ENCODE measurements around the gene RBM42.

RBM42 gene

GRCh38 chr19:35643255-35644205, 14.7 kb downstream of the RBM42 start:
- no peaks in the 10 kb centered on the region for H3K27me3 ChIP-seq (ENCODE audit: control insufficient read depth in 1 of 2, insufficient read depth in 1 of 2, low read length in 2 of 2)
- peak overlapping the region; percentile 70 for H4K91ac ChIP-seq (ENCODE audit: low read length)
- peak overlapping the region; percentile 73 to 86 for H3K4me3 ChIP-seq (ENCODE audit: insufficient read depth in 1 of 2, low read depth in 1 of 2, low read length in 2 of 2)
- peak overlapping the region; percentile 93 for H3K27ac ChIP-seq (ENCODE audit: low read length, poor library complexity, severe bottlenecking)
- no peaks in the 10 kb centered on the region for H3K9me3 ChIP-seq (ENCODE audit: control insufficient read depth, low read length)
- H2AK5ac ChIP-seq (ENCODE audit: low read length, severe bottlenecking), result no peak overlapping the region
- peak overlapping the region; percentile 83 for H3K4me2 ChIP-seq (ENCODE audit: low read length, poor library complexity, severe bottlenecking)
- H3K4me1 ChIP-seq (ENCODE audit: control insufficient read depth, insufficient read depth, low read depth, low read length), result peaks cover 22% of the 10 kb centered on the region
- peak overlapping the region; percentile 95 to 96 for H3K18ac ChIP-seq (ENCODE audit: low read depth in 1 of 2, low read length in 2 of 2)
- peak overlapping the region; percentile 86 for H2BK120ac ChIP-seq (ENCODE audit: low read depth, low read length)
- peak overlapping the region; percentile 83 for H2AFZ ChIP-seq (ENCODE audit: low read depth, low read length)
- peak overlapping the region; percentile 61 to 75 for H2BK12ac ChIP-seq (ENCODE audit: low read length in 2 of 2)
- H3K36me3 ChIP-seq (ENCODE audit: control insufficient read depth in 1 of 2, insufficient read depth in 2 of 2, low read depth in 1 of 2, low read length in 2 of 2), result peaks cover 0 to under 1% of the 10 kb centered on the region in 2 experiments
- H2BK5ac ChIP-seq (ENCODE audit: low read depth, low read length, poor library complexity, severe bottlenecking), result no peak overlapping the region
- peak overlapping the region; percentile 88 for H4K8ac ChIP-seq (ENCODE audit: low read length)
- H3K4ac ChIP-seq (ENCODE audit: low read depth in 1 of 2, low read length in 2 of 2), result peak overlapping the region in 1 of 2 experiments; percentile 81
- H3K14ac ChIP-seq (ENCODE audit: low read length in 2 of 2), result peak overlapping the region in 1 of 2 experiments; percentile 66
- DNase-seq, result peak; percentile 88
- H3K9ac ChIP-seq (ENCODE audit: low read length), result peak overlapping the region; percentile 78
- under 1% methylated on average over 68 of the region's 69 CpGs for WGBS
- peaks cover 1% of the 10 kb centered on the region for H3K79me1 ChIP-seq (replicated peaks; ENCODE audit: low read length, poor library complexity, severe bottlenecking)
- peak overlapping the region; percentile 84 for H2BK15ac ChIP-seq (ENCODE audit: low read depth, poor library complexity, severe bottlenecking)
- H3K23ac ChIP-seq (ENCODE audit: low read length in 2 of 2), result no peak overlapping the region

GRCh38 chr19:35644206-35644986, 15.6 kb downstream of the RBM42 start:
- WGBS, result 1% methylated on average over 60 of the region's 60 CpGs

GRCh38 chr19:35644987-35645679, 16.3 kb downstream of the RBM42 start:
- no peak overlapping the region for H4K91ac ChIP-seq (ENCODE audit: low read length)
- WGBS, result 15% methylated on average over 20 of the region's 20 CpGs

More at GRCh38 chr19:35644206-35644986, 15.6 kb downstream of the RBM42 start:
- H3K27me3 ChIP-seq (ENCODE audit: control insufficient read depth in 1 of 2, insufficient read depth in 1 of 2, low read length in 2 of 2), result no peaks in the 10 kb centered on the region
- H3K18ac ChIP-seq (ENCODE audit: low read depth in 1 of 2, low read length in 2 of 2), result peak overlapping the region; percentile 80 to 88
- H4K8ac ChIP-seq (ENCODE audit: low read length), result peak overlapping the region; percentile 71
- H2BK120ac ChIP-seq (ENCODE audit: low read depth, low read length), result peak overlapping the region; percentile 58
- H3K4me3 ChIP-seq (ENCODE audit: insufficient read depth in 1 of 2, low read depth in 1 of 2, low read length in 2 of 2), result peak overlapping the region; percentile 57 to 86
- no peak overlapping the region for H2AK5ac ChIP-seq (ENCODE audit: low read length, severe bottlenecking)
- H3K4me2 ChIP-seq (ENCODE audit: low read length, poor library complexity, severe bottlenecking), result peak overlapping the region; percentile 83
- peaks cover 1% of the 10 kb centered on the region for H3K79me1 ChIP-seq (replicated peaks; ENCODE audit: low read length, poor library complexity, severe bottlenecking)
- H3K4ac ChIP-seq (ENCODE audit: low read depth in 1 of 2, low read length in 2 of 2), result peak overlapping the region in 1 of 2 experiments; percentile 81
- H3K27ac ChIP-seq (ENCODE audit: low read length, poor library complexity, severe bottlenecking), result peak overlapping the region; percentile 79
- no peak overlapping the region for H2BK15ac ChIP-seq (ENCODE audit: low read depth, poor library complexity, severe bottlenecking)
- H3K36me3 ChIP-seq (ENCODE audit: control insufficient read depth in 1 of 2, insufficient read depth in 2 of 2, low read depth in 1 of 2, low read length in 2 of 2), result no peaks in the 10 kb centered on the region
- H3K14ac ChIP-seq (ENCODE audit: low read length in 2 of 2), result peak overlapping the region in 1 of 2 experiments; percentile 79
- no peak overlapping the region for H4K91ac ChIP-seq (ENCODE audit: low read length)
- H2BK5ac ChIP-seq (ENCODE audit: low read depth, low read length, poor library complexity, severe bottlenecking), result no peak overlapping the region
- DNase-seq, result peak; percentile 97
- H2BK12ac ChIP-seq (ENCODE audit: low read length in 2 of 2), result peak overlapping the region in 1 of 2 experiments; percentile 70
- H3K23ac ChIP-seq (ENCODE audit: low read length in 2 of 2), result no peak overlapping the region
- H2AFZ ChIP-seq (ENCODE audit: low read depth, low read length), result peak overlapping the region; percentile 94
- H3K4me1 ChIP-seq (ENCODE audit: control insufficient read depth, insufficient read depth, low read depth, low read length), result peaks cover 23% of the 10 kb centered on the region
- no peaks in the 10 kb centered on the region for H3K9me3 ChIP-seq (ENCODE audit: control insufficient read depth, low read length)
- H3K9ac ChIP-seq (ENCODE audit: low read length), result peak overlapping the region; percentile 78

More at GRCh38 chr19:35644987-35645679, 16.3 kb downstream of the RBM42 start:
- H3K9ac ChIP-seq (ENCODE audit: low read length), result peak overlapping the region; percentile 75
- H2BK15ac ChIP-seq (ENCODE audit: low read depth, poor library complexity, severe bottlenecking), result no peak overlapping the region
- H3K14ac ChIP-seq (ENCODE audit: low read length in 2 of 2), result peak overlapping the region in 1 of 2 experiments; percentile 79
- H3K18ac ChIP-seq (ENCODE audit: low read depth in 1 of 2, low read length in 2 of 2), result peak overlapping the region; percentile 11 to 54
- no peak overlapping the region for H3K23ac ChIP-seq (ENCODE audit: low read length in 2 of 2)
- H3K27ac ChIP-seq (ENCODE audit: low read length, poor library complexity, severe bottlenecking), result peak overlapping the region; percentile 53
- H3K4me3 ChIP-seq (ENCODE audit: insufficient read depth in 1 of 2, low read depth in 1 of 2, low read length in 2 of 2), result peak overlapping the region; percentile 55 to 86
- H2AFZ ChIP-seq (ENCODE audit: low read depth, low read length), result peak overlapping the region; percentile 94
- DNase-seq, result no peak
- H3K79me1 ChIP-seq (replicated peaks; ENCODE audit: low read length, poor library complexity, severe bottlenecking), result peaks cover 1% of the 10 kb centered on the region
- no peak overlapping the region for H2BK5ac ChIP-seq (ENCODE audit: low read depth, low read length, poor library complexity, severe bottlenecking)
- no peak overlapping the region for H2BK120ac ChIP-seq (ENCODE audit: low read depth, low read length)
- peak overlapping the region; percentile 4 for H4K8ac ChIP-seq (ENCODE audit: low read length)
- peak overlapping the region in 1 of 2 experiments; percentile 4 for H2BK12ac ChIP-seq (ENCODE audit: low read length in 2 of 2)
- peaks cover 23% of the 10 kb centered on the region for H3K4me1 ChIP-seq (ENCODE audit: control insufficient read depth, insufficient read depth, low read depth, low read length)
- no peaks in the 10 kb centered on the region for H3K27me3 ChIP-seq (ENCODE audit: control insufficient read depth in 1 of 2, insufficient read depth in 1 of 2, low read length in 2 of 2)
- H3K4me2 ChIP-seq (ENCODE audit: low read length, poor library complexity, severe bottlenecking), result peak overlapping the region; percentile 83
- no peak overlapping the region for H2AK5ac ChIP-seq (ENCODE audit: low read length, severe bottlenecking)
- peaks cover 0 to 1% of the 10 kb centered on the region in 2 experiments for H3K36me3 ChIP-seq (ENCODE audit: control insufficient read depth in 1 of 2, insufficient read depth in 2 of 2, low read depth in 1 of 2, low read length in 2 of 2)
- no peaks in the 10 kb centered on the region for H3K9me3 ChIP-seq (ENCODE audit: control insufficient read depth, low read length)
- H3K4ac ChIP-seq (ENCODE audit: low read depth in 1 of 2, low read length in 2 of 2), result peak overlapping the region in 1 of 2 experiments; percentile 49
